HepG2 (cell line): ENCODE results near the gene CPNE4.

Experiments used
- CEBPB ChIP-seq: IDR thresholded peaks from 2 replicates; pipeline ENCODE4 v1.6.1; 2011; ENCODE audit warnings: low read depth, low read length, improper control_type of control experiment, borderline replicate concordance
- CERS6 ChIP-seq: sonication (generic); formaldehyde crosslinking; IDR thresholded peaks from 2 replicates; pipeline ENCODE4 v1.5.0; 2020; ENCODE audit warnings: missing genetic modification reagents
- CHD4 ChIP-seq: fragments of 200-600 bp; sonication (generic); IDR thresholded peaks from 2 replicates; pipeline ENCODE4 v1.7.0; 2017; ENCODE audit warnings: mild to moderate bottlenecking, low read length, borderline replicate concordance
- ELF1 ChIP-seq: sonication (generic); formaldehyde crosslinking; IDR thresholded peaks from 2 replicates; pipeline ENCODE4 v1.4.0; 2020; ENCODE audit warnings: missing genetic modification reagents
- ETV5 ChIP-seq: IDR thresholded peaks from 2 replicates; pipeline ENCODE4 v1.6.1; 2018; ENCODE audit warnings: missing biosample characterization, missing genetic modification reagents, inconsistent platforms, borderline replicate concordance
- FOXP1 ChIP-seq, 2 experiments: fragments of 450-650 bp in 1 of 2; IDR thresholded peaks; 2 replicates each; pipeline ENCODE4 v1.6.1; 2017 to 2018; ENCODE audit warnings: antibody characterized with exemption in 1 of 2
- HDAC2 ChIP-seq: sonication (generic); formaldehyde crosslinking; IDR thresholded peaks from 2 replicates; pipeline ENCODE4 v1.4.0; 2020; ENCODE audit warnings: missing genetic modification reagents
- HNRNPLL ChIP-seq: fragments of 200-400 bp; formaldehyde crosslinking; IDR thresholded peaks from 2 replicates; pipeline ENCODE4 v1.6.1; 2017; ENCODE audit warnings: mild to moderate bottlenecking, low read depth, low read length; ENCODE audit not compliant: poor library complexity, severe bottlenecking
- MAX ChIP-seq: IDR thresholded peaks from 2 replicates; pipeline ENCODE4 v1.6.1; 2012; ENCODE audit warnings: inconsistent platforms
- PRDM10 ChIP-seq: sonication (generic); formaldehyde crosslinking; IDR thresholded peaks from 2 replicates; pipeline ENCODE4 v1.4.0; 2020; ENCODE audit warnings: low read depth, missing genetic modification reagents
- SSRP1 ChIP-seq: IDR thresholded peaks from 2 replicates; pipeline ENCODE4 v1.6.1; 2016; ENCODE audit warnings: control low read depth
- ZFYVE20 ChIP-seq: sonication (generic); formaldehyde crosslinking; IDR thresholded peaks from 2 replicates; pipeline ENCODE4 v1.8.0; 2023; ENCODE audit warnings: low read depth, mild to moderate bottlenecking, moderate library complexity, missing genetic modification reagents, borderline replicate concordance
- TF ChIP-seq, protein P1 (sequence below): sonication (generic); formaldehyde crosslinking; IDR thresholded peaks from 2 replicates; pipeline ENCODE4 v1.5.0; 2020; ENCODE audit warnings: mild to moderate bottlenecking, missing genetic modification reagents, moderate library complexity

GRCh38 chr3:131484496-131485111 lies 550.2 kb downstream of the CPNE4 start:
- TF ChIP-seq, protein P1, sequence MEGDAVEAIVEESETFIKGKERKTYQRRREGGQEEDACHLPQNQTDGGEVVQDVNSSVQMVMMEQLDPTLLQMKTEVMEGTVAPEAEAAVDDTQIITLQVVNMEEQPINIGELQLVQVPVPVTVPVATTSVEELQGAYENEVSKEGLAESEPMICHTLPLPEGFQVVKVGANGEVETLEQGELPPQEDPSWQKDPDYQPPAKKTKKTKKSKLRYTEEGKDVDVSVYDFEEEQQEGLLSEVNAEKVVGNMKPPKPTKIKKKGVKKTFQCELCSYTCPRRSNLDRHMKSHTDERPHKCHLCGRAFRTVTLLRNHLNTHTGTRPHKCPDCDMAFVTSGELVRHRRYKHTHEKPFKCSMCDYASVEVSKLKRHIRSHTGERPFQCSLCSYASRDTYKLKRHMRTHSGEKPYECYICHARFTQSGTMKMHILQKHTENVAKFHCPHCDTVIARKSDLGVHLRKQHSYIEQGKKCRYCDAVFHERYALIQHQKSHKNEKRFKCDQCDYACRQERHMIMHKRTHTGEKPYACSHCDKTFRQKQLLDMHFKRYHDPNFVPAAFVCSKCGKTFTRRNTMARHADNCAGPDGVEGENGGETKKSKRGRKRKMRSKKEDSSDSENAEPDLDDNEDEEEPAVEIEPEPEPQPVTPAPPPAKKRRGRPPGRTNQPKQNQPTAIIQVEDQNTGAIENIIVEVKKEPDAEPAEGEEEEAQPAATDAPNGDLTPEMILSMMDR (CRISPR knock-in tag), result no peak
- TF ChIP-seq SSRP1 (CRISPR knock-in tag), result no peak
- no peak for TF ChIP-seq FOXP1 (IDR thresholded peaks at IDR 0.05)
- TF ChIP-seq FOXP1 (CRISPR knock-in tag; IDR thresholded peaks at IDR 0.05), result no peak
- TF ChIP-seq ETV5, result no peak
- no peak for TF ChIP-seq CERS6 (CRISPR knock-in tag)
- no peak for TF ChIP-seq ELF1 (CRISPR knock-in tag)
- no peak for TF ChIP-seq HDAC2
- TF ChIP-seq CHD4, result no peak
- no peak for TF ChIP-seq MAX
- TF ChIP-seq PRDM10 (CRISPR knock-in tag), result no peak
- no peak for TF ChIP-seq CEBPB
- no peak for TF ChIP-seq ZFYVE20 (CRISPR knock-in tag)
- TF ChIP-seq HNRNPLL, result no peak
